Neural cell (in vitro differentiated cells): ENCODE data around the gene CDYL. TPM values are rescaled to one million over a fixed set of nuclear protein-coding genes. Genes with fewer than 3 reads are reported as not detected.

ENCODE experiments used
- H2AFZ ChIP-seq: fragments of 200-600, 300-800 bp; sonication (generic), shearing (Covaris generic); 2 replicates; pipeline ENCODE4 v1.6.0; 2014; ENCODE audit warnings: low read depth, mild to moderate bottlenecking, antibody characterized with exemption, low read length, moderate library complexity
- H3F3A ChIP-seq: fragments of 200-600 bp; shearing (Covaris generic); 2 replicates; pipeline ENCODE4 v1.6.1; 2016; ENCODE audit warnings: mild to moderate bottlenecking, moderate library complexity, mixed read lengths, antibody characterized with exemption, low read length; ENCODE audit not compliant: insufficient read depth, poor library complexity, severe bottlenecking
- H3K27ac ChIP-seq: fragments of 200-600, 300-800 bp; sonication (generic), shearing (Covaris generic); 2 replicates; pipeline ENCODE4 v1.5.1; 2014; ENCODE audit warnings: mild to moderate bottlenecking, low read length, moderate library complexity
- H3K27me3 ChIP-seq: fragments of 300-800, 200-600 bp; sonication (generic), shearing (Covaris generic); 2 replicates; pipeline ENCODE4 v1.6.0; 2014; ENCODE audit warnings: mild to moderate bottlenecking, low read depth, low read length, moderate library complexity; ENCODE audit not compliant: insufficient read depth
- H3K36me3 ChIP-seq: fragments of 300-800, 200-600 bp; sonication (generic), shearing (Covaris generic); 2 replicates; pipeline ENCODE4 v1.5.1; 2014; ENCODE audit warnings: mild to moderate bottlenecking, antibody characterized with exemption, low read length, moderate library complexity; ENCODE audit not compliant: insufficient read depth
- H3K4me2 ChIP-seq: fragments of 300-800, 200-600 bp; sonication (generic), shearing (Covaris generic); 2 replicates; pipeline ENCODE4 v1.6.0; 2014; ENCODE audit warnings: mild to moderate bottlenecking, low read length
- H3K4me3 ChIP-seq: fragments of 300-800, 200-600 bp; sonication (generic), shearing (Covaris generic); 2 replicates; pipeline ENCODE4 v1.5.1; 2014; ENCODE audit warnings: mild to moderate bottlenecking, low read length, moderate library complexity
- H3K79me2 ChIP-seq: fragments of 200-600 bp; shearing (Covaris generic); replicated peaks from 2 replicates; pipeline ENCODE4 v1.6.0; 2014; ENCODE audit warnings: mild to moderate bottlenecking, low read length, moderate library complexity; ENCODE audit not compliant: insufficient read depth
- H3K9ac ChIP-seq: fragments of 300-800, 200-600 bp; sonication (generic), shearing (Covaris generic); 2 replicates; pipeline ENCODE4 v1.6.1; 2016; ENCODE audit warnings: mild to moderate bottlenecking, low read length, mixed read lengths
- H3K9me2 ChIP-seq: fragments of 200-600 bp; shearing (Covaris generic); 2 replicates; pipeline ENCODE4 v1.6.1; 2016; ENCODE audit warnings: mild to moderate bottlenecking, low read length, mixed read lengths; ENCODE audit not compliant: insufficient read depth
- H3K9me3 ChIP-seq: fragments of 200-600, 300-800 bp; sonication (generic), shearing (Covaris generic); 2 replicates; pipeline ENCODE4 v1.6.1; 2016; ENCODE audit warnings: mild to moderate bottlenecking, mixed run types, low read length, moderate library complexity, mixed read lengths
- H4K20me1 ChIP-seq: fragments of 200-600 bp; shearing (Covaris generic); 2 replicates; pipeline ENCODE4 v1.6.1; 2016; ENCODE audit warnings: mild to moderate bottlenecking, mixed run types; ENCODE audit not compliant: insufficient read depth
- EP300 ChIP-seq: fragments of 450-650 bp; conservative IDR thresholded peaks from 2 replicates; pipeline ENCODE4 v1.6.1; 2014; ENCODE audit warnings: antibody characterized with exemption, mild to moderate bottlenecking, moderate library complexity; ENCODE audit not compliant: poor library complexity, severe bottlenecking
- EZH2 ChIP-seq: fragments of 200-600, 300-800 bp; shearing (Covaris generic), sonication (generic); IDR thresholded peaks from 2 replicates; pipeline ENCODE4 v1.6.1; 2014; ENCODE audit warnings: antibody characterized with exemption, low read length, borderline replicate concordance, mild to moderate bottlenecking; ENCODE audit not compliant: insufficient read depth, poor library complexity, severe bottlenecking
- MXI1 ChIP-seq: fragments of 450-650 bp; conservative IDR thresholded peaks from 2 replicates; pipeline ENCODE4 v1.6.1; 2014; ENCODE audit warnings: antibody characterized with exemption, mild to moderate bottlenecking; ENCODE audit not compliant: poor library complexity, severe bottlenecking
- POLR2AphosphoS5 ChIP-seq: IDR thresholded peaks from 2 replicates; pipeline ENCODE4 v1.6.1; 2012
- RAD21 ChIP-seq: fragments of 450-650 bp; conservative IDR thresholded peaks from 2 replicates; pipeline ENCODE4 v1.6.1; 2014; ENCODE audit warnings: antibody characterized with exemption, mild to moderate bottlenecking, moderate library complexity
- SMC3 ChIP-seq: fragments of 450-650 bp; conservative IDR thresholded peaks from 2 replicates; pipeline ENCODE4 v1.6.1; 2014; ENCODE audit warnings: antibody characterized with exemption, mild to moderate bottlenecking, moderate library complexity; ENCODE audit not compliant: poor library complexity
- TAF1 ChIP-seq: IDR thresholded peaks from 2 replicates; pipeline ENCODE4 v1.6.1; 2012; ENCODE audit warnings: low read depth
- polyA plus RNA-seq: library from polyadenylated mRNA; depleted of rRNA; stranded (reverse); fragments of >200 nt; gene quantifications from 2 replicates; pipeline ENCODE4 v1.2.3, GENCODE V29; 2014
- TF ChIP-seq, protein P1 (sequence below): IDR thresholded peaks from 2 replicates; pipeline ENCODE4 v1.6.1; 2012; ENCODE audit warnings: borderline replicate concordance
- TF ChIP-seq, protein P2 (sequence below): fragments of 450-650 bp; IDR thresholded peaks from 2 replicates; pipeline ENCODE4 v1.5.1; 2014; ENCODE audit warnings: antibody characterized with exemption, mild to moderate bottlenecking, moderate library complexity; ENCODE audit not compliant: poor library complexity, severe bottlenecking

The CDYL gene
- polyA plus RNA-seq, 1 donor from 2014 or later, result 5.2 TPM

DNA sequence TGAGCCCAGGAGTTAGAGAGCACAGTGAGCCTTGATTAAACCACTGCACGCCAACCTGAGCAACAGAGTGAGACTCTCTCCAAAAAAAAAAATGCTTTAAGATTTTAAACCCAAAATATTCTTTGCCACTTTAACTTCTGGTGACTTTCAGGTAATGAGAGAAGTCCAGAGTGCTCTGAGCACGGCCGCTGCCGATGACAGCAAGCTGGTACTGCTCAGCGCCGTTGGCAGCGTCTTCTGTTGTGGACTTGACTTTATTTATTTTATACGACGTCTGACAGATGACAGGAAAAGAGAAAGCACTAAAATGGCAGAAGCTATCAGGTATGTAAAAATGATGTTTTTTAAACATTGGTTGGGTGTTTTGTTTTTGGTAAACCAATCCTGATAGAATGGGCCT lies 161.2 kb downstream of the CDYL start:
- no peaks in the 10 kb centered on the region for H4K20me1 ChIP-seq

DNA sequence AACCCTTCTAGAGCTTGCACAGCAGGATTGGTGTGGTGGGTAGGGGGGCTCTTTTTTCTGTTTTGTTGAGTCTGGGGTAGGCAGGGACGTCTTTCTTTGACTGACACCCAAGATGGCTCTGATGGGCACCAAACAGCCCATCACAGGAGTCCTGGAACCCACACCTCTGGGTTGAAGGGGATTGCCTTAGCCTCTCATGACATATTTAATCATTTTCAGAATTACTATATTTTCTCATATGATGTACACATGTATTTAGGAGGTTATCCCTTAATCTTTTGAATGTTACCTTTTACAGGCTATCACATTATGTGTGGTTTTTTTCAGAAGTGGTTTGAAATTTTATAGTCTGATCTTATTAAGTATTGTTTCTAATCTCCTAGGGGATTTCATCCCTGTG lies 163.0 kb downstream of the CDYL start:
- no peak overlapping the region for H2AFZ ChIP-seq
- no peak overlapping the region for H3K9ac ChIP-seq
- TF ChIP-seq, protein P1, sequence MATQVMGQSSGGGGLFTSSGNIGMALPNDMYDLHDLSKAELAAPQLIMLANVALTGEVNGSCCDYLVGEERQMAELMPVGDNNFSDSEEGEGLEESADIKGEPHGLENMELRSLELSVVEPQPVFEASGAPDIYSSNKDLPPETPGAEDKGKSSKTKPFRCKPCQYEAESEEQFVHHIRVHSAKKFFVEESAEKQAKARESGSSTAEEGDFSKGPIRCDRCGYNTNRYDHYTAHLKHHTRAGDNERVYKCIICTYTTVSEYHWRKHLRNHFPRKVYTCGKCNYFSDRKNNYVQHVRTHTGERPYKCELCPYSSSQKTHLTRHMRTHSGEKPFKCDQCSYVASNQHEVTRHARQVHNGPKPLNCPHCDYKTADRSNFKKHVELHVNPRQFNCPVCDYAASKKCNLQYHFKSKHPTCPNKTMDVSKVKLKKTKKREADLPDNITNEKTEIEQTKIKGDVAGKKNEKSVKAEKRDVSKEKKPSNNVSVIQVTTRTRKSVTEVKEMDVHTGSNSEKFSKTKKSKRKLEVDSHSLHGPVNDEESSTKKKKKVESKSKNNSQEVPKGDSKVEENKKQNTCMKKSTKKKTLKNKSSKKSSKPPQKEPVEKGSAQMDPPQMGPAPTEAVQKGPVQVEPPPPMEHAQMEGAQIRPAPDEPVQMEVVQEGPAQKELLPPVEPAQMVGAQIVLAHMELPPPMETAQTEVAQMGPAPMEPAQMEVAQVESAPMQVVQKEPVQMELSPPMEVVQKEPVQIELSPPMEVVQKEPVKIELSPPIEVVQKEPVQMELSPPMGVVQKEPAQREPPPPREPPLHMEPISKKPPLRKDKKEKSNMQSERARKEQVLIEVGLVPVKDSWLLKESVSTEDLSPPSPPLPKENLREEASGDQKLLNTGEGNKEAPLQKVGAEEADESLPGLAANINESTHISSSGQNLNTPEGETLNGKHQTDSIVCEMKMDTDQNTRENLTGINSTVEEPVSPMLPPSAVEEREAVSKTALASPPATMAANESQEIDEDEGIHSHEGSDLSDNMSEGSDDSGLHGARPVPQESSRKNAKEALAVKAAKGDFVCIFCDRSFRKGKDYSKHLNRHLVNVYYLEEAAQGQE, result no peak
- TF ChIP-seq MXI1, result no peak
- TF ChIP-seq, protein P2, sequence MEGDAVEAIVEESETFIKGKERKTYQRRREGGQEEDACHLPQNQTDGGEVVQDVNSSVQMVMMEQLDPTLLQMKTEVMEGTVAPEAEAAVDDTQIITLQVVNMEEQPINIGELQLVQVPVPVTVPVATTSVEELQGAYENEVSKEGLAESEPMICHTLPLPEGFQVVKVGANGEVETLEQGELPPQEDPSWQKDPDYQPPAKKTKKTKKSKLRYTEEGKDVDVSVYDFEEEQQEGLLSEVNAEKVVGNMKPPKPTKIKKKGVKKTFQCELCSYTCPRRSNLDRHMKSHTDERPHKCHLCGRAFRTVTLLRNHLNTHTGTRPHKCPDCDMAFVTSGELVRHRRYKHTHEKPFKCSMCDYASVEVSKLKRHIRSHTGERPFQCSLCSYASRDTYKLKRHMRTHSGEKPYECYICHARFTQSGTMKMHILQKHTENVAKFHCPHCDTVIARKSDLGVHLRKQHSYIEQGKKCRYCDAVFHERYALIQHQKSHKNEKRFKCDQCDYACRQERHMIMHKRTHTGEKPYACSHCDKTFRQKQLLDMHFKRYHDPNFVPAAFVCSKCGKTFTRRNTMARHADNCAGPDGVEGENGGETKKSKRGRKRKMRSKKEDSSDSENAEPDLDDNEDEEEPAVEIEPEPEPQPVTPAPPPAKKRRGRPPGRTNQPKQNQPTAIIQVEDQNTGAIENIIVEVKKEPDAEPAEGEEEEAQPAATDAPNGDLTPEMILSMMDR, result no peak
- TF ChIP-seq RAD21, result no peak
- TF ChIP-seq EZH2, result no peak
- no peak for TF ChIP-seq SMC3
- TF ChIP-seq EP300, result no peak
- no peak for TF ChIP-seq POLR2AphosphoS5
- TF ChIP-seq TAF1, result no peak
- no peaks in the 10 kb centered on the region for H3F3A ChIP-seq
- H3K4me2 ChIP-seq, result no peak overlapping the region
- H3K79me2 ChIP-seq, result no peaks in the 10 kb centered on the region
- no peaks in the 10 kb centered on the region for H3K36me3 ChIP-seq
- H3K9me2 ChIP-seq, result no peaks in the 10 kb centered on the region
- no peaks in the 10 kb centered on the region for H4K20me1 ChIP-seq
- H3K27ac ChIP-seq, result no peak overlapping the region
- no peak overlapping the region for H3K4me3 ChIP-seq
- no peaks in the 10 kb centered on the region for H3K9me3 ChIP-seq
- no peaks in the 10 kb centered on the region for H3K27me3 ChIP-seq

More for the DNA sequence above, 161.2 kb downstream of the CDYL start:
- Histone ChIP-seq H3F3A (no peaks in the 10 kb centered on the region), H3K27me3 (no peaks in the 10 kb centered on the region), H3K79me2 (no peaks in the 10 kb centered on the region), H3K36me3 (no peaks in the 10 kb centered on the region), H2AFZ (no peak overlapping the region), H3K4me2 (no peak overlapping the region), H3K4me3 (no peak overlapping the region), H3K9ac (no peak overlapping the region), H3K9me3 (no peaks in the 10 kb centered on the region), H3K27ac (no peak overlapping the region), H3K9me2 (no peaks in the 10 kb centered on the region)
- no peak for TF ChIP-seq TAF1
- TF ChIP-seq EP300, result no peak
- TF ChIP-seq SMC3, result no peak
- TF ChIP-seq EZH2, result no peak

DNA sequence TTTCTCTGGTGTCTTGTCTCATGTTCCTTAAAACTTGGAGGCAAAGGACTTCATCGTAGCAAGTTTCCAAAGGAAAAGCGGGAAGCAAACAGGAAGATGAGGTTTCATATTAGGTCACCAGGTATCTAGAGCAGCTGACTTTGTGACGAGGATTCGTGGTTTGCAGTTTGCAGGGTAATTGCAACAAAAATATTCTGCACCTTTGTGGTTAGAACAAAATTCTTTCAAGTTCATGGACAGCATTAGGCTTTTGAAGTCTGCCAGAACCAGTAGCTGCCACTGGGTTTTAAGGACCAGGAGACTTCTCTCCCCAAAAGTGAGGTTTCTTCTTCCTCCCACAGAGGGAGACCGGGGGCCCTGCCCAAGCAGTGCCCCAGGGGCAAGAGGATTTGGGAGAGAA lies 164.2 kb downstream of the CDYL start:
- H3K9me3 ChIP-seq, result no peaks in the 10 kb centered on the region
- H3K9ac ChIP-seq, result no peak overlapping the region
- H4K20me1 ChIP-seq, result no peaks in the 10 kb centered on the region
- no peaks in the 10 kb centered on the region for H3K27me3 ChIP-seq
- no peaks in the 10 kb centered on the region for H3K79me2 ChIP-seq
- H3K36me3 ChIP-seq, result no peaks in the 10 kb centered on the region
- no peaks in the 10 kb centered on the region for H3F3A ChIP-seq
- H2AFZ ChIP-seq, result no peak overlapping the region
- no peaks in the 10 kb centered on the region for H3K9me2 ChIP-seq
- TF ChIP-seq, protein P1, result no peak
- TF ChIP-seq EP300 (no peak), RAD21 (no peak), SMC3 (no peak), TAF1 (no peak), POLR2AphosphoS5 (no peak), EZH2 (no peak), MXI1 (no peak)
- TF ChIP-seq, protein P2, result no peak
- H3K4me3 ChIP-seq, result no peak overlapping the region
- H3K27ac ChIP-seq, result no peak overlapping the region
- no peak overlapping the region for H3K4me2 ChIP-seq
